ENCODE results near the gene TOX2. TPM values are rescaled to one million over a fixed set of nuclear protein-coding genes. Genes with fewer than 3 reads are reported as not detected.

The TOX2 gene
- total and polyA plus RNA-seq, 2 of the 8 experiments (the other 6 are each of a cell fraction or from before 2014, with no cell fraction given), result 1.8 to 3.4 TPM

DNA sequence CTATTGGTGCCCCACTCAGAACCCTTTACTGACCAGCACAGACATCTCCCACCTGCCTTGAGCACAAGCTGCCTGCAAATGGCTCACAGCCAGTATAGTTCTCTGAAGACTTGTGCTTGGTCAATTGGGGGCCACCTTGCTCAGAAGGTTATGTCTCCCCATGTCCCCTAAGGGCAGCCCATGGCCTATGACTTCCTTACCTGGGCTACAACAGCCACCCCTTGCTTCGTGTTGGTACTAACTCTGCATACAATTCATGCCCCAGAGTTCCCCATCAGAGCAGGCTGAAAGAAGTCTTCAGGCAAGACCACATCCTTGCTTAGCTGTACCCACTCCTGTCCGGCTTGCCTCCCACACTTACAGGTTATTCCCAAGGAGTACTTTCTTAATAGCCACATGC, 57.4 kb downstream of the TOX2 start:
- H2AK5ac ChIP-seq (ENCODE audit: low read depth, low read length), result no peak overlapping the region
- H3K9ac ChIP-seq (replicated peaks in 1 of 4; ENCODE audit: extremely low read depth in 1 of 4, low read depth in 3 of 4, low read length in 3 of 4), result no peak overlapping the region
- no peak overlapping the region for H4K8ac ChIP-seq (ENCODE audit: extremely low read depth, insufficient read depth, low read length)
- no peak overlapping the region for H3K27ac ChIP-seq (ENCODE audit: low read depth, low read length)
- no peak overlapping the region for H4K5ac ChIP-seq (ENCODE audit: insufficient read length, low read depth, low read length)
- no peak overlapping the region for H3K56ac ChIP-seq (replicated peaks; ENCODE audit: insufficient read length, low read depth, low read length)
- H2BK5ac ChIP-seq (ENCODE audit: low read depth, low read length), result no peak overlapping the region
- CTCF ChIA-PET (ENCODE audit: partially characterized antibody), result interaction anchor here (1.2 to 7.0 kb wide), 3 partner anchors 12 to 132 kb away, joined by 3 to 32 read pairs (median 3); no protein-coding TSS in a partner anchor
- no peaks in the 10 kb centered on the region for H3K79me1 ChIP-seq (ENCODE audit: low read depth, low read length)
- no peaks in the 10 kb centered on the region; a peak in 1 of 7 replicates for H3K27me3 ChIP-seq (replicated peaks in 1 of 4; ENCODE audit: control insufficient read depth in 3 of 4, extremely low read depth in 1 of 4, insufficient read depth in 3 of 4, low read length in 3 of 4)
- no peak for TF ChIP-seq TEAD4 (IDR thresholded peaks at IDR 0.05; ENCODE audit: low read depth, low read length)
- no peak for TF ChIP-seq RAD21 (IDR thresholded peaks at IDR 0.05 in 1 of 2, conservative IDR thresholded peaks at IDR 0.05 in 1 of 2; ENCODE audit: low read depth in 2 of 2, low read length in 2 of 2)
- TF ChIP-seq PHF8 (conservative IDR thresholded peaks at IDR 0.05; ENCODE audit: low read depth, low read length), result no peak
- no peak for TF ChIP-seq GABPA (IDR thresholded peaks at IDR 0.05; ENCODE audit: borderline replicate concordance, insufficient read depth, low read length)
- no peak for TF ChIP-seq CREB1 (IDR thresholded peaks at IDR 0.05)
- TF ChIP-seq CHD1 (IDR thresholded peaks at IDR 0.05; ENCODE audit: low read depth, low read length), result no peak
- TF ChIP-seq TCF12 (IDR thresholded peaks at IDR 0.05; ENCODE audit: low read depth, low read length), result no peak
- TF ChIP-seq JUN (IDR thresholded peaks at IDR 0.05; ENCODE audit: low read depth, low read length), result no peak
- TF ChIP-seq HDAC6 (IDR thresholded peaks at IDR 0.05; ENCODE audit: low read depth, low read length), result no peak
- no peak for TF ChIP-seq POU5F1 (IDR thresholded peaks at IDR 0.05; ENCODE audit: low read depth, low read length)
- POLR2A ChIA-PET (ENCODE audit: partially characterized antibody), result no interaction called here
- H2BK120ac ChIP-seq (replicated peaks; ENCODE audit: low read depth, low read length), result no peak overlapping the region
- no peak overlapping the region for H3K4ac ChIP-seq (replicated peaks; ENCODE audit: insufficient read length, low read depth, low read length)
- H3K23me2 ChIP-seq (ENCODE audit: low read depth, low read length), result peaks cover 7% of the 10 kb centered on the region; the same call in 1 of the 2 replicates
- no peaks in the 10 kb centered on the region for H3K36me3 ChIP-seq (ENCODE audit: control insufficient read depth in 2 of 4, insufficient read depth in 4 of 4, low read length in 3 of 4)
- H2BK20ac ChIP-seq (ENCODE audit: low read length), result no peak overlapping the region
- no peaks in the 10 kb centered on the region for H3K9me3 ChIP-seq (ENCODE audit: insufficient read depth in 2 of 2, low read depth in 1 of 2, low read length in 1 of 2)
- no peak overlapping the region for H3K4me3 ChIP-seq (ENCODE audit: extremely low read depth in 1 of 4, insufficient read depth in 2 of 4, low read depth in 3 of 4, low read length in 4 of 4)
- no peak overlapping the region for H3K4me2 ChIP-seq (ENCODE audit: insufficient read depth in 1 of 2, low read depth in 2 of 2, low read length in 2 of 2)
- no peak overlapping the region for H2BK12ac ChIP-seq (ENCODE audit: low read depth, low read length)
- no peak overlapping the region for H4K91ac ChIP-seq (replicated peaks; ENCODE audit: insufficient read length, low read length)
- no peak overlapping the region for H2AFZ ChIP-seq (ENCODE audit: low read length)
- peaks cover 0 to 5% of the 10 kb centered on the region in 2 experiments for H4K20me1 ChIP-seq (replicated peaks in 1 of 2; ENCODE audit: control insufficient read depth in 1 of 2, insufficient read depth in 2 of 2, low read length in 2 of 2)
- no peaks in the 10 kb centered on the region for H3K79me2 ChIP-seq (ENCODE audit: control insufficient read depth in 1 of 2, insufficient read depth in 2 of 2, low read length in 2 of 2)
- 94% methylated on average over 2 of the region's 2 CpGs; no CpG with 5 or more reads in 1 of the 2 experiments for WGBS, 2 experiments (ENCODE audit: extremely low coverage in 1 of 2, insufficient coverage in 1 of 2, insufficient read length in 1 of 2, insufficient replicate concordance in 2 of 2, low coverage in 1 of 2, low lambda C conversion rate in 2 of 2, missing lambda C conversion rate in 1 of 2)
- H3K23ac ChIP-seq (ENCODE audit: insufficient read length), result no peak overlapping the region
- H3K4me1 ChIP-seq (replicated peaks in 1 of 4; ENCODE audit: control insufficient read depth in 3 of 4, insufficient read depth in 4 of 4, low read length in 3 of 4), result peaks cover 0 to 7% (median 1%) of the 10 kb centered on the region in 4 experiments; a peak in 3 of 7 replicates
- H3K14ac ChIP-seq (ENCODE audit: insufficient read length), result no peak overlapping the region
- no peak overlapping the region for H2BK15ac ChIP-seq (ENCODE audit: low read length)
- H3K18ac ChIP-seq (ENCODE audit: extremely low read depth, low read length), result no peak overlapping the region
- DNase-seq (ENCODE audit: low read depth in 1 of 2, low spot score in 2 of 2) (no peak), FAIRE-seq (no peak)

Data from H1 (cell line).